Aorta (tissue), 5 donors: Measurements from ENCODE around the gene FBXL4. TPM values are rescaled to one million over a fixed set of nuclear protein-coding genes. Genes with fewer than 3 reads are reported as not detected.

ENCODE experiments used
- ATAC-seq: fragments of 200-7000 bp; cut with Tn5 transposase; one replicate; pipeline ENCODE4 v1.9.1; 2022; ENCODE audit warnings: moderate library complexity; ENCODE audit not compliant: low FRiP score
- DNase-seq, 2 donors: peaks; one replicate each; pipeline ENCODE4 v3.0.0-alpha.2; 2020
- H3K27ac ChIP-seq, 2 donors: one replicate each; pipeline ENCODE4 v1.5.1; 2013; ENCODE audit warnings: low read length in 2 of 2, mild to moderate bottlenecking in 2 of 2, moderate library complexity in 2 of 2, control low read depth in 1 of 2, inconsistent platforms in 1 of 2, low read depth in 1 of 2
- H3K27me3 ChIP-seq, 2 donors: one replicate each; pipeline ENCODE4 v1.6.1; 2013; ENCODE audit warnings: control low read depth in 1 of 2, low read length in 1 of 2, mild to moderate bottlenecking in 1 of 2, moderate library complexity in 1 of 2; ENCODE audit not compliant: insufficient read depth in 2 of 2, control insufficient read depth in 1 of 2
- H3K36me3 ChIP-seq, 2 donors: one replicate each; pipeline ENCODE4 v1.6.1; 2013; ENCODE audit warnings: control low read depth in 1 of 2, low read length in 1 of 2, mild to moderate bottlenecking in 1 of 2; ENCODE audit not compliant: insufficient read depth in 2 of 2, control insufficient read depth in 1 of 2
- H3K4me1 ChIP-seq, 2 donors: one replicate each; pipeline ENCODE4 v1.6.1; 2013; ENCODE audit warnings: low read length in 2 of 2, control low read depth in 1 of 2, mild to moderate bottlenecking in 1 of 2, moderate library complexity in 1 of 2; ENCODE audit not compliant: insufficient read depth in 2 of 2, control insufficient read depth in 1 of 2
- H3K4me3 ChIP-seq, 2 donors: one replicate each; pipeline ENCODE4 v1.5.1; 2013; ENCODE audit warnings: low read length in 2 of 2, control low read depth in 1 of 2, mild to moderate bottlenecking in 1 of 2
- H3K9me3 ChIP-seq: one replicate; pipeline ENCODE4 v1.6.1; 2013; ENCODE audit warnings: mild to moderate bottlenecking, low read length; ENCODE audit not compliant: control insufficient read depth
- WGBS, 2 donors: extraction: QIAGEN DNeasy Blood & Tissue Kit; methylation state at CpG; one replicate each; pipeline ENCODE4 v1.1.7; 2013; 5-methylcytosine and 5-hydroxymethylcytosine counted together
- intact Hi-C, 2 donors: fragments of 100-400 bp; cut with DNase I; formaldehyde crosslinking; loops; one replicate each; pipeline versions ENCODE4 v1.14.2 to v1.15.0; 2022
- polyA plus RNA-seq, 2 donors: library from polyadenylated mRNA; stranded (reverse); fragments of 200-250 nt; gene quantifications; one replicate each; pipeline ENCODE4 v1.2.3, GENCODE V29; 2013
- total RNA-seq, 2 donors: library from RNA; stranded (reverse); fragmentation: NEBNext Ultra II Directional; extraction: Animal tissue kit (Norgen Biotek cat#: 25700); gene quantifications; one replicate each; pipeline ENCODE4 v1.2.1, GENCODE V29; 2021
- donor health status: healthy with polysubstance abuse.
- donor health status: Bipolar disorder and iron deficiency.
- donor health status: DM: no; HTN: no; CAD: no.
- donor health status: DM: no; HTN: no; CAD: no.
- donor health status: DM: yes; HTN: yes; CAD: no.

Gene FBXL4
- total and polyA plus RNA-seq, 4 donors: 4.5 to 23.5 (median 11.7) TPM

- no peak overlapping the region for H3K4me3 ChIP-seq
- H3K4me1 ChIP-seq: no peaks in the 10 kb centered on the region
- 92 to 95% methylated on average over 3 of the region's 3 CpGs for WGBS, 2 donors
- H3K27ac ChIP-seq: no peak overlapping the region
- no peaks in the 10 kb centered on the region for H3K9me3 ChIP-seq
- H3K27me3 ChIP-seq: no peaks in the 10 kb centered on the region
- H3K36me3 ChIP-seq: no peaks in the 10 kb centered on the region
- no peak for DNase-seq
- intact Hi-C loops: no loop called here
- ATAC-seq: no peak
Observed at GRCh38 chr6:98887650-98888049, 60.1 kb downstream of the FBXL4 start.

GRCh38 chr6:98885330-98885729 lies 62.4 kb downstream of the FBXL4 start:
- no peak overlapping the region for H3K27ac ChIP-seq
- ATAC-seq (no peak), DNase-seq (no peak)
- H3K4me1 ChIP-seq: no peaks in the 10 kb centered on the region
- no peaks in the 10 kb centered on the region for H3K27me3 ChIP-seq
- intact Hi-C loops: no loop called here
- no peaks in the 10 kb centered on the region for H3K36me3 ChIP-seq
- H3K4me3 ChIP-seq: no peak overlapping the region
- 92 to 94% methylated on average over 3 of the region's 3 CpGs for WGBS, 2 donors
- H3K9me3 ChIP-seq: no peaks in the 10 kb centered on the region

GRCh38 chr6:98880486-98880885 lies 67.3 kb downstream of the FBXL4 start:
- H3K27me3 ChIP-seq: no peaks in the 10 kb centered on the region
- no peak overlapping the region for H3K4me3 ChIP-seq
- no peak overlapping the region for H3K27ac ChIP-seq
- ATAC-seq (no peak), DNase-seq (no peak)
- no peaks in the 10 kb centered on the region for H3K36me3 ChIP-seq
- no peaks in the 10 kb centered on the region for H3K9me3 ChIP-seq
- intact Hi-C loops: no loop called here
- H3K4me1 ChIP-seq: no peaks in the 10 kb centered on the region

GRCh38 chr6:98877250-98877649 lies 70.5 kb downstream of the FBXL4 start:
- no peaks in the 10 kb centered on the region for H3K4me1 ChIP-seq
- H3K4me3 ChIP-seq: no peak overlapping the region
- intact Hi-C loops: no loop called here
- DNase-seq (no peak), ATAC-seq (no peak)
- H3K27ac ChIP-seq: no peak overlapping the region
- no peaks in the 10 kb centered on the region for H3K9me3 ChIP-seq
- WGBS, 2 donors: 0 to 85% methylated on average over 1 of the region's 1 CpG
- no peaks in the 10 kb centered on the region for H3K27me3 ChIP-seq
- no peaks in the 10 kb centered on the region for H3K36me3 ChIP-seq

GRCh38 chr6:98875375-98875774 lies 72.4 kb downstream of the FBXL4 start:
- 46 to 48% methylated on average over 2 of the region's 2 CpGs for WGBS, 2 donors
- intact Hi-C loops: no loop called here
- Histone ChIP-seq H3K27me3 (no peaks in the 10 kb centered on the region), H3K4me3 (no peak overlapping the region), H3K9me3 (no peaks in the 10 kb centered on the region), H3K4me1 (no peaks in the 10 kb centered on the region), H3K36me3 (no peaks in the 10 kb centered on the region), H3K27ac (no peak overlapping the region)
- DNase-seq (no peak), ATAC-seq (no peak)

GRCh38 chr6:98871821-98872220 lies 75.9 kb downstream of the FBXL4 start:
- intact Hi-C loops: no loop called here
- 87% methylated on average over 3 of the region's 3 CpGs for WGBS, 2 donors

GRCh38 chr6:98871057-98871456 lies 76.7 kb downstream of the FBXL4 start:
- no peaks in the 10 kb centered on the region for H3K4me1 ChIP-seq
- no peaks in the 10 kb centered on the region for H3K36me3 ChIP-seq
- 1 to 9% methylated on average over 3 of the region's 3 CpGs for WGBS, 2 donors
- intact Hi-C loops: no loop called here
- H3K4me3 ChIP-seq: no peak overlapping the region
- DNase-seq: no peak
- no peaks in the 10 kb centered on the region for H3K9me3 ChIP-seq
- no peak for ATAC-seq
- H3K27me3 ChIP-seq: no peaks in the 10 kb centered on the region
- H3K27ac ChIP-seq: no peak overlapping the region

More at GRCh38 chr6:98871821-98872220, 75.9 kb downstream of the FBXL4 start:
- H3K36me3 ChIP-seq: no peaks in the 10 kb centered on the region
- H3K4me3 ChIP-seq: no peak overlapping the region
- DNase-seq (no peak), ATAC-seq (no peak)
- no peak overlapping the region for H3K27ac ChIP-seq
- H3K9me3 ChIP-seq: no peaks in the 10 kb centered on the region
- no peaks in the 10 kb centered on the region for H3K4me1 ChIP-seq
- H3K27me3 ChIP-seq: no peaks in the 10 kb centered on the region

GRCh38 chr6:98864497-98864896 lies 83.2 kb downstream of the FBXL4 start:
- 98 to 99% methylated on average over 6 of the region's 6 CpGs for WGBS, 2 donors
- Histone ChIP-seq H3K9me3 (no peaks in the 10 kb centered on the region), H3K4me3 (no peak overlapping the region), H3K36me3 (no peaks in the 10 kb centered on the region), H3K27ac (no peak overlapping the region), H3K4me1 (no peaks in the 10 kb centered on the region), H3K27me3 (no peaks in the 10 kb centered on the region)
- no peak for ATAC-seq
- no peak for DNase-seq
- intact Hi-C loops: no loop called here

GRCh38 chr6:98848539-98849242 lies 99.1 kb downstream of the FBXL4 start:
- Histone ChIP-seq H3K36me3 (no peaks in the 10 kb centered on the region), H3K27me3 (no peaks in the 10 kb centered on the region), H3K9me3 (no peaks in the 10 kb centered on the region), H3K27ac (no peak overlapping the region), H3K4me1 (no peaks in the 10 kb centered on the region), H3K4me3 (no peak overlapping the region)
- intact Hi-C loops: loop anchor here (10.0 kb wide), 2 partner anchors 266 to 1354 kb away; no protein-coding TSS in a partner anchor
- no peak for ATAC-seq
- no peak for DNase-seq
- 72 to 74% methylated on average over 16 to 18 of the region's 18 CpGs for WGBS, 2 donors
